DMS114 treated with DMSO at 0.1 percent for 48 hours (cell line): ENCODE measurements around the gene PTPRU.
"Not testable (repeated sequence)": the region's sequence is repeated elsewhere in the genome, so short reads cannot be mapped to it uniquely, and the experiment has no call there.

Experiments
- DNase-seq: peaks from one replicate; lab custom pipeline; 2025; ENCODE audit not compliant: unreplicated experiment; lab: John Stamatoyannopoulos, UW

Gene PTPRU

DNA sequence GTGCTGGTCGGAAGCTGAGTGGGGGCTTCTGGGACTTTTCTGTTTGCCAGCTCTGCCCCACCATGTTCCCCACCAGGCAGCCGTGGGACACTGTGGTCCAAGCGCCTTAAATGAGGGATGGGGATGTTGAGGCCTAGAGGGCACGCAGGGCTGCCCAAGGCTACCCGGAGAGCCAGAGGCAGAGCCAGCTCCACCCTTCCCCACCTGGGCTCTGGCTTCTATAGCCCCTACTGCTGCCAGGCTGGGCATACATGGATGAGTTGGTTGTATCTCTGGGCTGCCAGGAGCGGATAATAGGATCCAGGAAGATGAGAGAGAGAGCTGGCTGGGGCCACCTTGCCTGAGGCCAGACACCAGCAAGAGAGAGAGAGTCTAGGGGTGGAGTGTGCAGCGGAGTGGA lies 49.4 kb downstream of the PTPRU start:
- no peak for DNase-seq

DNA sequence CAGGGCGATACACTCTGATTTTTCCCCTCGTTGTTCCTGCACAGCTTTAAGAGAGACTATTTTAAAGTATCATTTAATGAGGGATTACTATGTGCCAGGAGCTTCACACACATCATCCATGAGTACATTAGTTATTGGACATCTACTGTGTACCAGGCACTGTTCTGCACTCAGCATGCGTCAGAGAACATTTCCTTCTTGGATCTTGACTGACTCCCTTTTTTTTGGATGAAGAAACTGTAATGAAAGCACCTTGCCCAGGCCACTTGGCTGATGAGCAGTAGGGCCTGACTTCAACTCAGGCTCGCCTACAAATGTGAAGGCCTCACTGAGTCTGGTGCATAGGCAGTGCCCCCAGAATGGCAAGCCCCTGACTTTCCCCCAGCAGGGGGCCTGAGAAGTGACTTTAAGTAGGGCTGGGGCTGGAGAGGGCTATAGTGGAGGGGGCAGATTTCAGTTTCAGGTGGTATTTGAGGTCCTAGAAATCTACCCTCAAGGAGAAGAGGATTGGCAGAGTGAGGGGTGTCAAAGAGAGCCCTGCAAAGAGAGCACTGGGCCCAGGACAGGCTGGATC lies 50.0 kb downstream of the PTPRU start:
- no peak for DNase-seq

DNA sequence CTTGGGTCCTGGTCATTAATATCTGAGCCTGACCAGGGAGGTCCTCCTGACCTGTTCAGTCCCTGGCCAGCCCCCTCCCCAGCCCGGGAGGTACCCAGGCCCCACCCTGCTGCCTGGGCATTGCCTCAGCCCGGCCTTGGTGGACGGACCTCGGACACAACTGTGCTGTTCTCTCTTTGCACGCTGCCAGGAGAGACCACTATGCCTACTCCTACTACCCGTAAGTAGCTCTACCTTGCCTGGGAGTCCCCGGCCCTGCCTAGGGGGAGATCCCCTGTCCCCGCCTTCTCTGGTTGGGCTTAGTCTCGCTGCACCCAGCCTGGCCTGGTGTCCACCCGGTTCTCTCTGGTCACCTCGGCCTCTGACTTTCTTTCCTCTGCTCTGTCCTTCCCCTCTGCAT lies 53.2 kb downstream of the PTPRU start:
- no peak for DNase-seq

DNA sequence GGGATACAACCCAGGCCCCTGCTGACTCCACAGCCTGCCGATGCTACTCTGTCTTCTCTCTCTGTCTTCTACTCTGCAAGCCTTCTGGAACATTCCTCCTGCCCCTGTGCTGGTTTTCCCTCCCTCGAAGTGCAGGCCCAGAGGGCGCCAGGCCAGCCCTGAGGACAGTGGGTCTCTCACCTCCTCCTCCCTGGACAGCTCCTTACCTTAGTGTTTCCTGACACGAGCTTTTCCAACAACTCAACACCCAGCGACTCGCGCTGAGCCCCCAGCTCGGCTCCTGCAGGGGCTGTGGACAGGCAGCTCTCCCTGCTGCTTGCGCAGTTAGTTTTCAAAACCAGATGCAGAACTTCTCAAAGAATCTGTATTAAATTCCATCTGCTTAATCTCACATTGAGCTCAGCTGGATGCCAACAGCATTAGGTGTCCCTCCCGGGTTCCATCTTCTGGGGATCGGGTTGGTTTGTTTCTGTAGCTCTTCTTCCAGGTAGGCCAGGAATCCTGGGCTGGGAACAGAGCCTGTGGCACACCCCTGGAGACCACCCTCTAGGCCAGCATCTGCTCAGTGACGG lies 54.2 kb downstream of the PTPRU start:
- no peak for DNase-seq

- no peak for DNase-seq
Measured at GRCh38 chr1:29291756-29292155, 55.4 kb downstream of the PTPRU start.

DNA sequence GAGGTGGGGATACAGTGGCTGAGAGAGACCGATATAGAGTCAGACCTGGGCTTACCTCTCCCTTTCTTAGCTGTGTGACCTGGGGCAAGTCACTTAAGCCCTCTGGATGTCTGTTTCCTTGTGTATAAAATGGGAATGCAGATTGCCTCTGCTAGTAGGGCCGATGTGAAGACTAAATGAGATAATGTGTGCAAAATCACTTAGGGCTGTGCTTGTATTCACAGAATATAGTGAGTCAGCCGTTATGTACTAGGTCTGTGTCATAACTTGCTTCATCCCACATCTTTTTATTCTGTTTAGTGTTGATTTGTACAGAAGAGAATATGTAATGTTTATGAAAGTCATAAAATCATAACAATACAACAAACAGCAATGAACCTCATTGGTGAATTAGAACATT lies 56.0 kb downstream of the PTPRU start:
- DNase-seq, result no peak

- no peak for DNase-seq
Measured at GRCh38 chr1:29297450-29297849, 61.1 kb downstream of the PTPRU start.

- no peak for DNase-seq
Measured at GRCh38 chr1:29298246-29298645, 61.9 kb downstream of the PTPRU start.

DNA sequence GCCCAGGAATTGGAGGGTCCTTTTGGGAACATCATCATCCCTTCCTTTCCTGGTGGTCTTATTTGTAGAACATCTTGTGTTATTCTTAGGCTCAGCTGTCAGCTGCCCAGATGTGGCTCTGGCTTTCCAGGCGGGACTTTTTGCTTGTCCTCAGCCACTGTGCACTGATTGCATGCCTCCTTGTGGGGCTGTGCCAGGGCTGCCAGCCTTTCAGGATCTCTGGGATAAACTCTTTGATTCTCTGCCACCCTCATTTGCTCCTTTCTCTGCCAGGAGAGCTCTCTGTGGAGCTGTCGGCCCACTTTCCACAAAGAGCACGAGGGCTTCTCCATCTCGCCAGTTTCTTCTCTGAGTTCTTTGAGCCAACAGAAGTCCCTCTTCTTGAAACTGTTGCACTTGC lies 63.1 kb downstream of the PTPRU start:
- no peak for DNase-seq

DNA sequence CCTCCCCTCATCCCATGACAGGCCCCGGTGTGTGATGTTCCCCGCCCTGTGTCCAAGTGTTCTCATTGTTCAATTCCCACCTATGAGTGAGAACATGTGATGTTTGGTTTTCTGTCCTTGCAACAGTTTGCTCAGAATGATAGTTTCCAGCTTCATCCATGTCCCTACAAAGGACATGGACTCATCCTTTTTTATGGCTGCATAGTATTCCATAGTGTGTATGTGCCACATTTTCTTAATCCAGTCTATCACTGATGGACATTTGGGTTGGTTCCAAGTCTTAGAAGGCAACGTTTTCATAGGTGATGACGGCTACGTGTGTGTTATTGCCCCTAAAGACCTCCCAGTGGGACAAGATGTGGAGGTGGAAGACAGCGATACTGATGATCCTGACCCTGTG lies 65.4 kb downstream of the PTPRU start:
- not testable (repeated sequence) for DNase-seq

DNA sequence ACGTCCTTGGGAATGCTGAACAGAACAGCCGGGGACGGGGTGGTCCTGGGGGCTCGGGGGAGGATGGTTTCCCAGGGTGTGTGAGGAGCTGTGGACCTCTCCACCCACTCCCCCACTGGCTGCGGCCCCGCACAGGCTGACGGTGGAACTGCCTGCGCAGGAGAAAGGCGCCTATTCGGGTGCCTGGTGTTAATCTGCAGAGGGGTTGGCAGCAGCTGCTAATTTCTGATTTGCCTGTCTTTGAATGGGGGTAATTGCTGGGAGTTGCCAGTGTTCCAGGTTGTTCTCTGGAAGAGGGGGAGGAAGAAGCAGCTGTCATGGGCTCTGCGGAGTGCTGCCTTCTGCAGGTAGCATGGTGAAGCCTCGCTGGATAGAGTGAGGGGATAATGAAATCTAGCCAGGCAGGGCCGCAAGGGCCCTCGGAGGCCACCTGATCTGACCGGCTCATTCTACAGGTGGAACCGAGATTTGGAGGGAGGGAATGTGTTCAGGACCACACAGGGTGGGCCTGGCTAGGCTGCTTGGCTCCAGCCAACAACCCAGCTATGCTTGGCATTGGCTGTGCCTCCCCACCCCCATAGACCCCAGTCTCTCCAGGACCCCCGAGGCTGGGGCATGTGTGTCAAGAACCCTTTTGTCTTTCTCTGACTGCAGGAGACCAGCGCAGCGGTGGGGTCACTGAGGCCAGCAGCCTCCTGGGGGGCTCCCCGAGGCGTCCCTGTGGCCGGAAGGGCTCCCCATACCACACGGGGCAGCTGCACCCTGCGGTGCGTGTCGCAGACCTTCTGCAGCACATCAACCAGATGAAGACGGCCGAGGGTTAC lies 67.1 kb downstream of the PTPRU start:
- DNase-seq, result no peak

GRCh38 chr1:29304025-29304684 lies 67.8 kb downstream of the PTPRU start:
- DNase-seq, result no peak

GRCh38 chr1:29305943-29306342 lies 69.6 kb downstream of the PTPRU start:
- no peak for DNase-seq

DNA sequence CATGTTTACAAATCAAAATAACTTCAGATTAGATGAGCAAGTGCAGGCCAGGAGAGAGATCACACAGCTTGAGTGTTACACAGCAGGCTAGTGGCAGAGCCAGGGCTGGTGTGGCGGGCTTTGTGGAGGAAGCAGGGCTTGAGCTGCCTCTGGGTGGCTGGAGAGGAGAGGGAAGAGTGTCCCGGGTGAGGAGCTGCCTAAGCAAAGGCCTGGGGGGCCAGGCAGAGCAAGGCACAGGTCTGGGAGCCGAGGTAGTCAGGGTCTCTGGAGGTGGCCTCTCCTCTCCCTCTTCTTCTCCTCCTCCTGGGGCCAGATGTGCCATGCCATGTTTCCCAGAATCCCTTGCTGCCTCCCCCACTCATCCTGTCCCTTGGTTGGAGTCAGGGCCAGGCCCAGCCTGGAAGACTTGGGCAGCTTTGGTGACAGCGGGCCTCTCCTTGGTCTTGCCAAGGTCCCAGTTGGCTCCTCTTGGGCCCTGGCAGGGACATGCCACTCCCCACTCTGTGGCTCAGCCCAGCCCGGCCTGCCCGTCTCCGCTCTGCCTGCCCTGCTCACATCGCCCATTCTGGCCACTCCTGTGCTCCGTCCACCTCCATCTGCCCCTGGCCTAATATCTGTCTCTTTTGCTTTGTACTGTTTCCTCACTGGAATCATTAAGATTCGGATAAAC lies 70.3 kb downstream of the PTPRU start:
- DNase-seq, result no peak

GRCh38 chr1:29309075-29309474 lies 72.8 kb downstream of the PTPRU start:
- no peak for DNase-seq

DNA sequence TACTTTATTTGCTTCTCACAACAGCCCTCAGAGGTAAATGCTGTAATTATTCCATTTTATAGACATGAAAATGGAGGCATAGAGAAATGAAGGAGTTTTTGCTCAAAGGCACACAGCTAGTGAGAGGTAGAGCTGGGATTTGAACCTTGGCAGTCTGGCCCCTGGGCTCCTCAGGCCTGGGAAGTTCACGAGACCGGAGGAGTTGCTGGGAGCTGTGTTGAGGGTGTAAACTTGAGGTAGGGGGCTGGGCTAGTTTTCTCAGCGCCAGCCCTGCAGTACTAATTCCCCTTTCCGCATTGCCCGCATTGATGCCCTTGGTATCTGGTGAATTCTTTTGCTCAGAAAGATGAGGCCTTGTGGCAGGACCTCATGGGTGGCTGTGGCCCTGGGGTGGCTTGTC lies 73.3 kb downstream of the PTPRU start:
- DNase-seq, result no peak

- DNase-seq, result no peak
Measured at GRCh38 chr1:29310616-29311180, 74.4 kb downstream of the PTPRU start.

DNA sequence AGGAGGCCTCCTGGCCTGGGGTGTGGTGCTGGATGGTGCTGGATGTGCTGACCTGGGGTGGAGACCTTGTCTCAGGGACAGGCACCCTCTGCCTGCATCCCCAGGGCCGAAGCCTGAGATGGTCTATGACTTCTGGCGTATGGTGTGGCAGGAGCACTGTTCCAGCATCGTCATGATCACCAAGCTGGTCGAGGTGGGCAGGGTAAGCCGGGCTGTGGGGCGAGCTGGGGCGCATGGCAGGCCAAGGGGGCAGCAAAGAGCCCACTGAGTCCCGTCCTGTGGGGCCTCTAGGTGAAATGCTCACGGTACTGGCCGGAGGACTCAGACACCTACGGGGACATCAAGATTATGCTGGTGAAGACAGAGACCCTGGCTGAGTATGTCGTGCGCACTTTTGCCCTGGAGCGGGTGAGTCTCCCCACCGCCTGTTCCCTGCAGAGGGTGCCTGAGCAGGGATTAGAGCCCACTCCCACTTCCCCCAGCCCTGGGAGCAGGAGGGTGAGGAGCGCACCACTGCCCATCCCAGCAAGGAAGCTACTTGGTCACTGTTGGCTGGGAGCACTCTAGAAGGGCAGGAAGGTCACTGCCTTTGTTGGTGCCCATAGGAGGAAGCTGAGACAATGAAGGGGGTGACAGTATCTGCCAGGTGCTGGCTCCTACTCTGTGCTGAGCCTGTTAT lies 75.2 kb downstream of the PTPRU start:
- no peak for DNase-seq

DNA sequence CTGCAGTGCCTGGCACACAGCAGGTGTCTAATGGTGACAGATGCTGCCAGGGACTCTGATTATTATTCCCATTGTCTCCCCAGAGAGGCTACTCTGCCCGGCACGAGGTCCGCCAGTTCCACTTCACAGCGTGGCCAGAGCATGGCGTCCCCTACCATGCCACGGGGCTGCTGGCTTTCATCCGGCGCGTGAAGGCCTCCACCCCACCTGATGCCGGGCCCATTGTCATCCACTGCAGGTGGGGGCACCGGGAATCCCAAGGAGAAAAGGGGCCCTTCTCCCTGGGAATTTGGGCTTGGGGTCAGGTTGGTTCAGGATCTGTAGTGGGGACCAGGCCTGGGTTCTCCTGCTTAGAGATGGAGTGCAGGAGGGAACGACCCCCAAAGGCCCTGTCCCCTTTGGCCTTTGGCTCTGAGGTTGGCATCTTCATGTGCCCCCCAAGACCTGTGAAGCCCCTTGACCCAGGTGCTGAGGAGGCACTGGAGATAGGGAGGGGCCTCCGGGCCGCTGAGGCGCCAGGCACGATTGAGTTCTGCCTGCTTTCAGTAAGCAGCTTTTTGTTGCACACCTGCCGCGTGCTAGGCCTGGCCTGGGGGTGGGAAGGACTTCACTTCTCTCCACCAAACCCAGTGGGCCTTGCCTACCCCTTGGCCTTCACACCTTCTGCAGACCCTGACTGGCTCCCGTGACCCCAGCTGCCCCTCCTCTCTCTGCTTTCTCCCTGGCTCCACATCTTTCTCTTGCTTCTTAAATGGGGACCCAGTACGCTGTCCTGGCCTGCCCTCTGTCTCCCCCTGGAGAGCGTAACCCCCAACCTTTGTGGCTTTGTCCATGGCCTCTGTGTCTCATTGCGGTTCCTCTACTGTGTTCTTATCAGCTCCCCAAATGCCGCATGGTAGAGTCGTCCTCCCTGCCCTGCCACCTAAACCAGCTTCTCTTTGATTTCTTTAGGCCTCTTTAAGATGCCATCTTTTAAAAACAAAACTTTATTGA lies 76.4 kb downstream of the PTPRU start:
- DNase-seq, result no peak
